ENCODE data around the gene FAM135A.

FAM135A gene

DNA sequence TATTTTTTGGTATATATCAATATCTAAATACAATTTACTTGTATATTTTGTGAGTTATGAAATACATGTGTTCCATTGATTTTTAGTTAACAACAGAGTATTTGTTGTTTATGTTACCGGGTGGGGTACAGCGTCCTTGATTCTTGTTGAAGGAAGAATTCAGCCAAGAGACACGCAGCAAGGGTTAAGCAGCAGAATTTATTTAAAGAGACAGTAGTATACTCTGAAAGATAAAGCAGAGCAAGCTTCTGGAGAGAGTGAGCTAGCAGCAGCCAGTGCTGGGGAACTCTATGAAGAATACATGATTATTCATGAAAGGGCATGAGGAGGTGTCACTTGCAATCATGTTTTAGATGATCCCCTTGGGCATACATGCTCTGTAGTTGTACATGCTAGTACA, 76.1 kb downstream of the FAM135A start:
- TF ChIP-seq FOXP2 (optimal IDR thresholded peaks at IDR 0.05; ENCODE audit: borderline replicate concordance, extremely low read depth, extremely low read length, insufficient read depth): no peak

DNA sequence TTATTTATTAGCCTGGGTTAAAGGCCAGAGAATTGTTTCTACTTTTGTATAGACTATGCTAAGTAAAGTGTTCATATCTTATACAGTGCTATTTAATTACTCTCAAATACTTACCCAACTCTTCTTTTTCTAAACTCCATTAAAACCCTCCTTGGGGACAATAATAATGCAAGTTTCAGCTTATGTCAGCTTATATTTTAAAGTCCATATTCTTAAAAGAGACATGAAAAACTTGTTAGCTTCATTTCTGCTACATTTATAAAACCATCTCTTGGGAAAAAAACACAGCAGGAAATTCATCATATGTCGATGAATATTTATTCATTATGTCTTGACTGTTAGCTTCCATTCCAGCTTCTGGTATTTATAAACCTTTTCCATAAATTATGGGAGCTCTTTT, 81.5 kb downstream of the FAM135A start:
- no peak for TF ChIP-seq POLR2AphosphoS5 (IDR thresholded peaks at IDR 0.05; ENCODE audit: low read depth, low read length)
- no peak for TF ChIP-seq FOXP2 (optimal IDR thresholded peaks at IDR 0.05; ENCODE audit: borderline replicate concordance, extremely low read depth, extremely low read length, insufficient read depth)
- TF ChIP-seq, protein P1, sequence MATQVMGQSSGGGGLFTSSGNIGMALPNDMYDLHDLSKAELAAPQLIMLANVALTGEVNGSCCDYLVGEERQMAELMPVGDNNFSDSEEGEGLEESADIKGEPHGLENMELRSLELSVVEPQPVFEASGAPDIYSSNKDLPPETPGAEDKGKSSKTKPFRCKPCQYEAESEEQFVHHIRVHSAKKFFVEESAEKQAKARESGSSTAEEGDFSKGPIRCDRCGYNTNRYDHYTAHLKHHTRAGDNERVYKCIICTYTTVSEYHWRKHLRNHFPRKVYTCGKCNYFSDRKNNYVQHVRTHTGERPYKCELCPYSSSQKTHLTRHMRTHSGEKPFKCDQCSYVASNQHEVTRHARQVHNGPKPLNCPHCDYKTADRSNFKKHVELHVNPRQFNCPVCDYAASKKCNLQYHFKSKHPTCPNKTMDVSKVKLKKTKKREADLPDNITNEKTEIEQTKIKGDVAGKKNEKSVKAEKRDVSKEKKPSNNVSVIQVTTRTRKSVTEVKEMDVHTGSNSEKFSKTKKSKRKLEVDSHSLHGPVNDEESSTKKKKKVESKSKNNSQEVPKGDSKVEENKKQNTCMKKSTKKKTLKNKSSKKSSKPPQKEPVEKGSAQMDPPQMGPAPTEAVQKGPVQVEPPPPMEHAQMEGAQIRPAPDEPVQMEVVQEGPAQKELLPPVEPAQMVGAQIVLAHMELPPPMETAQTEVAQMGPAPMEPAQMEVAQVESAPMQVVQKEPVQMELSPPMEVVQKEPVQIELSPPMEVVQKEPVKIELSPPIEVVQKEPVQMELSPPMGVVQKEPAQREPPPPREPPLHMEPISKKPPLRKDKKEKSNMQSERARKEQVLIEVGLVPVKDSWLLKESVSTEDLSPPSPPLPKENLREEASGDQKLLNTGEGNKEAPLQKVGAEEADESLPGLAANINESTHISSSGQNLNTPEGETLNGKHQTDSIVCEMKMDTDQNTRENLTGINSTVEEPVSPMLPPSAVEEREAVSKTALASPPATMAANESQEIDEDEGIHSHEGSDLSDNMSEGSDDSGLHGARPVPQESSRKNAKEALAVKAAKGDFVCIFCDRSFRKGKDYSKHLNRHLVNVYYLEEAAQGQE (IDR thresholded peaks at IDR 0.05; ENCODE audit: insufficient read depth in 1 of 2, low read depth in 2 of 2, low read length in 2 of 2): no peak
- no peak for TF ChIP-seq TAF1 (IDR thresholded peaks at IDR 0.05; ENCODE audit: borderline replicate concordance, insufficient read depth, low read length)
- TF ChIP-seq SIN3A (IDR thresholded peaks at IDR 0.05; ENCODE audit: borderline replicate concordance, insufficient read depth, low read length): no peak

GRCh38 chr6:70502484-70502883, 89.2 kb downstream of the FAM135A start:
- TF ChIP-seq SIN3A (IDR thresholded peaks at IDR 0.05; ENCODE audit: borderline replicate concordance, insufficient read depth, low read length) (no peak), TAF1 (IDR thresholded peaks at IDR 0.05; ENCODE audit: borderline replicate concordance, insufficient read depth, low read length) (no peak), FOXP2 (optimal IDR thresholded peaks at IDR 0.05; ENCODE audit: borderline replicate concordance, extremely low read depth, extremely low read length, insufficient read depth) (no peak), POLR2AphosphoS5 (IDR thresholded peaks at IDR 0.05; ENCODE audit: low read depth, low read length) (no peak)
- TF ChIP-seq, protein P1 (IDR thresholded peaks at IDR 0.05; ENCODE audit: insufficient read depth in 1 of 2, low read depth in 2 of 2, low read length in 2 of 2): no peak

DNA sequence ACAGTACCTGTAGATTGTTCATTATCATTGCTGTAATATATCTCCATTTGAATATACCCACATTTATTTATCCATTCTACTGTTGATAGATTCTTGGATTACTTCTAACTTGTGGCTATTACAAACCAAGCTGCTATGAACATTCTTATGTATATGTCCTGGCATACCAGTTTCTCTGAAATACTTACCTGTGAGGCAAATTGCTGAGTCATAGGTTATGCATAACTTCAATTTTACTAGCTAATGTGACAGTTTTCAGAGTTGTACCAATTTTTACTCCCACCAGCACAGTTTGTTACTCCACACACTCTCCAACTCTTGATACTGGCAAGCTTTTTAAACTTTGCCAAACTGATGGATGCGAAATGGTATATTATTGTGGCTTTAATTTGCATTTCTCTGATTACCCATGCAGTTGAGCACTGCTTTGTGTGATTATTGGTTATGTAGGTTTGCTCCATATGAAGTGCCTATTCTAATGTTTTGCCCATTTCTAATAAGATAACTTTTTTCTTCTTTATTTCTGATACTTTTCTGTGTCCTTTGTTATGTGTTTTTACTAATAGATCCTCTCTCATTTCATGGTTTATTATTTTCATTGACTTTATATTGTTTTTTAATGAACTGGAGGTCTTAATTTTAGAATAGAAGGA, 90.6 kb downstream of the FAM135A start:
- TF ChIP-seq TAF1 (IDR thresholded peaks at IDR 0.05; ENCODE audit: borderline replicate concordance, insufficient read depth, low read length) (no peak), FOXP2 (optimal IDR thresholded peaks at IDR 0.05; ENCODE audit: borderline replicate concordance, extremely low read depth, extremely low read length, insufficient read depth) (no peak), SIN3A (IDR thresholded peaks at IDR 0.05; ENCODE audit: borderline replicate concordance, insufficient read depth, low read length) (no peak), POLR2AphosphoS5 (IDR thresholded peaks at IDR 0.05; ENCODE audit: low read depth, low read length) (no peak)
- TF ChIP-seq, protein P1 (IDR thresholded peaks at IDR 0.05; ENCODE audit: insufficient read depth in 1 of 2, low read depth in 2 of 2, low read length in 2 of 2): no peak

DNA sequence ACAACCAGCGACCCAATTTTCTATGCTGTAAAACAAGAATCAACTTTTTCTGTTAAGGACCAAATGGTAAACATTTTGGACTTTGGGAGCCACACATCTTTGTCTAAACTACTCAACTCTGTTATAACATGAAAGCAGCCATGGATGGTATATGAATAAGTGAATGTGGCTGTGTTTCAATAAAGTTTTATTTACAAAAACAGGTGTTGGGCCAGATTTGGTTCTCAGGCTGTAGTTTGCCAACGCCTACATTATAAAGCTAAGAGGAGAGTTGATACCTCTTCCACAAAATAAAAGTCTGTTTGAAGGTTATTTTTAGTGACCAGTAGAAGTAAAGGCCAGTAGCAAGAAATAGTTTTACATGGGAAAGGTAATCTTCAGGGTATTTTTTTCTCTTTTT, 93.0 kb downstream of the FAM135A start:
- TF ChIP-seq TAF1 (IDR thresholded peaks at IDR 0.05; ENCODE audit: borderline replicate concordance, insufficient read depth, low read length): no peak
- no peak for TF ChIP-seq FOXP2 (optimal IDR thresholded peaks at IDR 0.05; ENCODE audit: borderline replicate concordance, extremely low read depth, extremely low read length, insufficient read depth)
- no peak for TF ChIP-seq SIN3A (IDR thresholded peaks at IDR 0.05; ENCODE audit: borderline replicate concordance, insufficient read depth, low read length)
- TF ChIP-seq, protein P1 (IDR thresholded peaks at IDR 0.05; ENCODE audit: insufficient read depth in 1 of 2, low read depth in 2 of 2, low read length in 2 of 2): no peak
- TF ChIP-seq POLR2AphosphoS5 (IDR thresholded peaks at IDR 0.05; ENCODE audit: low read depth, low read length): no peak
